CD4-positive, alpha-beta T cell (primary cell): ENCODE data around the gene GCM1. TPM values are rescaled to one million over a fixed set of nuclear protein-coding genes. Genes with fewer than 3 reads are reported as not detected.

ENCODE experiments used
- ATAC-seq: fragments of 200-7000 bp; cut with Tn5 transposase; one replicate; pipeline ENCODE4 v1.10.0; 2022; ENCODE audit warnings: mild to moderate bottlenecking; ENCODE audit not compliant: poor library complexity
- CTCF ChIA-PET: fragments of 350-600 bp; sonication (Branson Sonifier 250); formaldehyde crosslinking; loops from one replicate; lab custom pipeline; 2021; ENCODE audit warnings: antibody characterized with exemption, inconsistent platforms; lab: Charles Lee
- POLR2A ChIA-PET: fragments of 350-600 bp; sonication (Branson Sonifier 250); formaldehyde crosslinking; loops from one replicate; lab custom pipeline; 2021; ENCODE audit warnings: antibody characterized with exemption, inconsistent platforms; lab: Charles Lee
- DNase-seq, 14 experiments: peaks; one replicate each; pipeline ENCODE4 v3.0.0-alpha.2; 2013 to 2020; ENCODE audit warnings: mixed read lengths in 2 of 14
- H3K27ac ChIP-seq, 2 donors: one replicate each; pipeline versions ENCODE4 v1.5.1 to v1.7.0; 2013; ENCODE audit warnings: low read length in 2 of 2, low read depth in 1 of 2, mild to moderate bottlenecking in 1 of 2
- H3K27me3 ChIP-seq, 2 experiments: 1 replicate in 1 of 2; 2 replicates in 1 of 2; pipeline versions ENCODE4 v1.6.1 to v1.7.0; 2013; ENCODE audit warnings: low read length in 2 of 2, control low read depth in 1 of 2, mild to moderate bottlenecking in 1 of 2, moderate library complexity in 1 of 2; ENCODE audit not compliant: insufficient read depth in 2 of 2, control insufficient read depth in 1 of 2
- H3K36me3 ChIP-seq: one replicate; pipeline ENCODE4 v1.6.1; 2013; ENCODE audit warnings: low read length, control low read depth; ENCODE audit not compliant: insufficient read depth
- H3K4me1 ChIP-seq: one replicate; pipeline ENCODE4 v1.6.1; 2013; ENCODE audit warnings: low read length, control low read depth; ENCODE audit not compliant: insufficient read depth
- H3K4me3 ChIP-seq: one replicate; pipeline ENCODE4 v1.5.1; 2013; ENCODE audit warnings: mild to moderate bottlenecking, low read length, moderate library complexity
- H3K9me3 ChIP-seq, 2 experiments: 1 replicate in 1 of 2; 2 replicates in 1 of 2; pipeline versions ENCODE4 v1.6.1 to v1.7.0; 2013; ENCODE audit warnings: low read length in 2 of 2, mild to moderate bottlenecking in 2 of 2, control low read depth in 1 of 2, moderate library complexity in 1 of 2; ENCODE audit not compliant: control insufficient read depth in 1 of 2, insufficient read depth in 1 of 2
- H3K27ac Mint-ChIP-seq: one replicate; pipeline ENCODE4 v1.8.0; 2020; ENCODE audit warnings: mixed read lengths
- H3K27me3 Mint-ChIP-seq: one replicate; pipeline ENCODE4 v1.8.0; 2021; ENCODE audit warnings: mixed read lengths
- H3K36me3 Mint-ChIP-seq: one replicate; pipeline ENCODE4 v1.8.0; 2021; ENCODE audit warnings: low read depth, mixed read lengths
- H3K4me1 Mint-ChIP-seq: one replicate; pipeline ENCODE4 v1.8.0; 2021; ENCODE audit warnings: low read depth, mixed read lengths
- H3K4me3 Mint-ChIP-seq: one replicate; pipeline ENCODE4 v1.8.0; 2020; ENCODE audit warnings: mild to moderate bottlenecking, mixed read lengths
- H3K9me3 Mint-ChIP-seq: one replicate; pipeline ENCODE4 v1.8.0; 2020; ENCODE audit warnings: mixed read lengths
- intact Hi-C, 2 experiments: fragments of 100-400 bp; cut with DNase I in 1 of 2; cut with micrococcal nuclease in 1 of 2; formaldehyde crosslinking; loops; one replicate each; pipeline versions ENCODE4 v1.15.1 to v1.9.0; 2023 to 2025; cut with DNase I, micrococcal nuclease
- total RNA-seq, 174 experiments: library from RNA in 2 of 174; stranded (reverse) in 2 of 174; gene quantifications; one replicate each; pipeline ENCODE4 v1.2.3 and lab custom pipeline; 2021 to 2026
- TF ChIP-seq, protein P1 (sequence below): fragments of 200-600 bp; IDR thresholded peaks from one replicate; pipeline ENCODE4 v1.8.0; 2022; ENCODE audit warnings: antibody characterized with exemption, mild to moderate bottlenecking

GCM1 gene
- total RNA-seq, 2 experiments from 2014 or later: 0.11 to 0.22 TPM

DNA sequence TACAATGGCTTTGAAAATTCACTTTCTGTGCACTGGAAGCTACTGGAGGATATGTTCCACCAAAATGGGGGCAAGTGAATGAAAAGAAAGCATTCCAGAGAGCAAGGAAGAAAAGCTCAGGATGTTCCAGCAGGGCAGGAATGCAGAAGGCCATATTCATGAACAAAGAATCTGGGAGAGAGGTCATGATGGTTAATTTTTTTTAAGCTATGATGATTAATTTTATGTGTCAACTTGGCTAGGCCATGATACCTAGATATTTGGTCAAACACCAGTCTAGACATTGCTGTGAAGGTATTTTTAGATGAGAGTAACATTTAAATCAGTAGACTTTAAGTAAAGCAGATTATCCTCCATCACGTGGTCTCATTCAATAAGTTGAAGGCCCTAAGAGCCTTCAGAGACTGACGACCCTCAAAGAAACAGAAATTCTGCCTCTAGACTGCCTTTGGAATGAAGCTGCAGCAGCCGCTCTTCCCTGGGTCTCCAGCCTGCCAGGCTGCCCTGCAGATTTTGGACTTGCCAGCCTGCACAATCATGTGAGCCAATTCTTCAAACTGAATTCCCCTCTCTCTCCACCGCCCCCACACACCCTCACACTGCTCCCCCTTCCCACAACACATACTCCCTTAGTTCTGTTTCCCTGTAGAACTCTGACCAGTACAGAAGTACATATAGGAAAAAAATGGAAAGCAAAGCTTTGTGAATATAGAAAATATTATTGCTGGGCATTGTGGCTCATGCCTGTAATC, 20.1 kb upstream of the GCM1 start:
- ChIA-PET CTCF (interaction anchor here (1.4 kb wide), 1 partner anchor 316 kb away, joined by 3 read pairs; no protein-coding TSS in a partner anchor), POLR2A (no interaction called here)
- intact Hi-C loops: loop anchor here in 1 of 2 experiments (5.0 kb wide), 1 partner anchor 489 kb away; no protein-coding TSS in a partner anchor
- DNase-seq: no peak
- H3K27ac Mint-ChIP-seq: no peak overlapping the region
- H3K27me3 ChIP-seq: no peaks in the 10 kb centered on the region
- H3K36me3 ChIP-seq: no peaks in the 10 kb centered on the region
- TF ChIP-seq, protein P1, sequence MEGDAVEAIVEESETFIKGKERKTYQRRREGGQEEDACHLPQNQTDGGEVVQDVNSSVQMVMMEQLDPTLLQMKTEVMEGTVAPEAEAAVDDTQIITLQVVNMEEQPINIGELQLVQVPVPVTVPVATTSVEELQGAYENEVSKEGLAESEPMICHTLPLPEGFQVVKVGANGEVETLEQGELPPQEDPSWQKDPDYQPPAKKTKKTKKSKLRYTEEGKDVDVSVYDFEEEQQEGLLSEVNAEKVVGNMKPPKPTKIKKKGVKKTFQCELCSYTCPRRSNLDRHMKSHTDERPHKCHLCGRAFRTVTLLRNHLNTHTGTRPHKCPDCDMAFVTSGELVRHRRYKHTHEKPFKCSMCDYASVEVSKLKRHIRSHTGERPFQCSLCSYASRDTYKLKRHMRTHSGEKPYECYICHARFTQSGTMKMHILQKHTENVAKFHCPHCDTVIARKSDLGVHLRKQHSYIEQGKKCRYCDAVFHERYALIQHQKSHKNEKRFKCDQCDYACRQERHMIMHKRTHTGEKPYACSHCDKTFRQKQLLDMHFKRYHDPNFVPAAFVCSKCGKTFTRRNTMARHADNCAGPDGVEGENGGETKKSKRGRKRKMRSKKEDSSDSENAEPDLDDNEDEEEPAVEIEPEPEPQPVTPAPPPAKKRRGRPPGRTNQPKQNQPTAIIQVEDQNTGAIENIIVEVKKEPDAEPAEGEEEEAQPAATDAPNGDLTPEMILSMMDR: no peak
- H3K4me3 Mint-ChIP-seq: no peak overlapping the region
- no peaks in the 10 kb centered on the region for H3K36me3 Mint-ChIP-seq
- ATAC-seq: no peak
- no peak overlapping the region for H3K4me3 ChIP-seq
- H3K9me3 ChIP-seq: no peaks in the 10 kb centered on the region
- H3K27ac ChIP-seq: no peak overlapping the region
- no peaks in the 10 kb centered on the region for H3K4me1 ChIP-seq
- H3K9me3 Mint-ChIP-seq: no peaks in the 10 kb centered on the region
- H3K27me3 Mint-ChIP-seq: no peaks in the 10 kb centered on the region
- H3K4me1 Mint-ChIP-seq: no peaks in the 10 kb centered on the region

DNA sequence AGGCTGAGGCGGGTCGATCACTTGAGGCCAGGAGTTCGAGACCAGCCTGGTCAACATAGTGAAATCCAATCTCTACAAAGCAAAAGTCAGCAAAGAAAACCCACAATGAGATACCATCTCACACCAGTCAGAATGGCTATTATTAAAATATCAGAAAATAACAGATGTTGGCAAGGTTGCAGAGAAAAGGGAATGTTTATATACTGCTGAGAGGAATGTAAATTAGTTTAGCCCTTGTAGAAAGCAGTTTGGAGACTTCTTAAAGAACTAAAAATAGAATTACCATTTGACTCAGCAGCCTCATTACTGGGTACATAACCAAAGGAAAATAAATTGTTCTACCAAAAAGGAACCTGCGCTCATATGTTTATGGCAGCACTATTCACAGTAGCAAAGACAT, 16.7 kb upstream of the GCM1 start:
- Histone ChIP-seq H3K4me1 (no peaks in the 10 kb centered on the region), H3K4me3 (no peak overlapping the region), H3K27ac (no peak overlapping the region), H3K9me3 (no peaks in the 10 kb centered on the region), H3K27me3 (no peaks in the 10 kb centered on the region), H3K36me3 (no peaks in the 10 kb centered on the region)
- ChIA-PET POLR2A (no interaction called here), CTCF (no interaction called here)
- H3K27ac Mint-ChIP-seq: no peak overlapping the region
- H3K9me3 Mint-ChIP-seq: no peaks in the 10 kb centered on the region
- ATAC-seq (no peak), DNase-seq (no peak)
- H3K4me1 Mint-ChIP-seq: peaks cover 7% of the 10 kb centered on the region
- H3K36me3 Mint-ChIP-seq: no peaks in the 10 kb centered on the region
- intact Hi-C loops: loop anchor here in 1 of 2 experiments (5.0 kb wide), 1 partner anchor 492 kb away; no protein-coding TSS in a partner anchor
- no peaks in the 10 kb centered on the region for H3K27me3 Mint-ChIP-seq
- no peak overlapping the region for H3K4me3 Mint-ChIP-seq
- TF ChIP-seq, protein P1: no peak

DNA sequence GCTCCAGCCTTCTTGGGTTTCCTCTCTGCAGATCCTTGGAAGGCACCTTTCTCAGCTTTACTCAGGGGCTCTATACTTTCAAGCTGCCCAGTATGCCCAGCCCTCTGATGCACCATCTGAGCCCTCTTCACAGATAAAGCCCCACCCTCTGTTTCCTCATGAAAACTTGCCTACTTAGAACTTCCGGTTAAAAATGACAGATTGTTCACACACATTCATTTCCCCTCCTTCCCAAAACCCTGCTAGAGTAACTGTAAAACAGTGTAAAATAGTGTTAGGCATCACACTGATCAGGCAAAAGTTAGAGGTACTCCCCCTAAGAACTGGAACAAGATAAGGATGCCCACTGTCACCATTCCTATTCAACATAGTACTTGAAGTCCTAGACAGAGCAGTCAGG, 14.0 kb upstream of the GCM1 start:
- ATAC-seq: no peak
- H3K9me3 Mint-ChIP-seq: no peaks in the 10 kb centered on the region
- POLR2A ChIA-PET: no interaction called here
- peaks cover 7% of the 10 kb centered on the region for H3K4me1 Mint-ChIP-seq
- Histone ChIP-seq H3K9me3 (no peaks in the 10 kb centered on the region), H3K27me3 (no peaks in the 10 kb centered on the region), H3K36me3 (no peaks in the 10 kb centered on the region), H3K4me1 (no peaks in the 10 kb centered on the region), H3K27ac (no peak overlapping the region), H3K4me3 (no peak overlapping the region)
- CTCF ChIA-PET: interaction anchor here (1.4 kb wide), 1 partner anchor 9 kb away, joined by 4 read pairs; no protein-coding TSS in a partner anchor
- DNase-seq: no peak
- intact Hi-C loops: no loop called here
- no peaks in the 10 kb centered on the region for H3K36me3 Mint-ChIP-seq
- H3K27ac Mint-ChIP-seq: no peak overlapping the region
- H3K27me3 Mint-ChIP-seq: no peaks in the 10 kb centered on the region
- TF ChIP-seq, protein P1: no peak
- H3K4me3 Mint-ChIP-seq: no peak overlapping the region
